ENCODE data around the gene LRMDA.
A peak's percentile ranks its signal among the peaks of the same experiment; 100 is the strongest.

Gene LRMDA

GRCh38 chr10:76436981-76437380, 1005.6 kb downstream of the LRMDA start:
- no peak for DNase-seq

- no peak for DNase-seq
Observed at GRCh38 chr10:76440426-76440825, 1009.0 kb downstream of the LRMDA start.

DNA sequence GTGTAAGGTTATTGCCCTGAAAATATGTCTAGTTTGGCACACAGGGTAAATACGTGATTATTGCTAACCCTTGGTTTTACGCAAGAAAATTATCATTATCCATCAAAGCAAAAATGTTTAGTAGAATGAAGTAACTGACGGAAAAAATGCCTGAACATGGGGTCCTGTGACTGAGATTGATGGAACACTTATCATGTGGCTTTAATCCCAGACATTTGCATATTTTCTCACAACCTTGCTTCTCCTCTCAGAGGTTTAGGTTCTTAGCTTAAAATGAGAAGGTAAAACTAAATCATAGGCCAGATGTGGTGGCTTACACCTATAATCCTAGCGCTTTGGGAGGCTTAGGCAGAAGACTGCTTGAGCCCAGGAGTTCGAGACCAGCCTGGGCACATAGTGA, 1010.7 kb downstream of the LRMDA start:
- no peak for DNase-seq

- no peak for DNase-seq
Observed at GRCh38 chr10:76444034-76444800, 1012.8 kb downstream of the LRMDA start.

DNA sequence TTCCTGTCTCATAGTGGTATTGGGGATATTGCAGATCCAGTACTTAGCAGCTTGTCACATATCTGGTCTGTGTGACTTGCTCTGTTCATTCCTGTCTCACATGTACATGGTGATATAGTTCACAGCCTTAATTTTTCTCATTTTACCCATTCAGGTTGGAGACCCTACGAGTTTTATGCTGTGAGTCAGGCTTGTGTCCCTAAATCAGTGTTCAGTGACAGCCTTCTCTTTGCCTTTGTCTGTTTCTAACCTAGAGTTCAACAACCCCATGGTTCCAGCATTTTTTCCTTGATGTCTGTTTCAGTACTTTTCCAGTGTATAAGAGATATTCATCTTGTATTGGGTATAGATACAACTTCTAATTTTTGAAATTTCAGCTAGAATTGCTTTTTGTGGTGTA, 1016.2 kb downstream of the LRMDA start:
- no peak for DNase-seq

DNA sequence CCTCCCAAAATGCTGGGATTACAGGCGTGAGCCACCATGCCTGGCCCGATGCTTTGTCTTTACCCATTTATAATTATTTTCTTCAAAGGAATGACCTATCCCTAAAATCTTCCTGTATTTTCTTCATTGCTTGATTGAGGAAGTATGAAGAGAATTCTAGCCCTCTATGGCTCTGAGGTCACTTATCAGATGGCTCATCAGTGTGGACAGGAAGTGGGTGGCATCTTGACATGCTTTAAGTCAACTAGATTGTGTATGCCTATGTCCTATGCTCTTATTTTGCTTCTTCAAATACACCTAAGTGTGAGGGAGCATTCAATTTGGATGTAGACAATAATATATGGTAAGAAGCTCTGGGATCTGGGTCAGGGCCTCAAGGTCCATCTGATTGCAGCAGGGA, 1020.5 kb downstream of the LRMDA start:
- no peak for DNase-seq

DNA sequence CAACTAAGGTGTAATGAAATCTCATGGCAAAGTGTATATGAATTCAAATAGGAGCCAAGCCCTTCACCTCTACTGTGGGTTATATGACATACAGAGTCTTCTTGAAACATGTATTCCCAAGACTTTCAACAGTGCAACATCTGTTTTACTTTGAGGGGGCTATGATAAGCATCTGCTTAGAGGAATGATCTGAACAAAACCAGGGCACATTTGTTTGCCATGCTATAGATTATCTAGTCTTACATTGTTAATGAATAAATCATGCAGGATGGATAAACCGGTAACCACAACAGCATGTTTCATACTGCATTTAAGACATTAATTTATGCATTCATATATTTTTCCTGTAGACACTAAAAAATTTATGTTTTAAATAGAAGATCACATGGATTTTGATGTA, 1021.9 kb downstream of the LRMDA start:
- no peak for DNase-seq

DNA sequence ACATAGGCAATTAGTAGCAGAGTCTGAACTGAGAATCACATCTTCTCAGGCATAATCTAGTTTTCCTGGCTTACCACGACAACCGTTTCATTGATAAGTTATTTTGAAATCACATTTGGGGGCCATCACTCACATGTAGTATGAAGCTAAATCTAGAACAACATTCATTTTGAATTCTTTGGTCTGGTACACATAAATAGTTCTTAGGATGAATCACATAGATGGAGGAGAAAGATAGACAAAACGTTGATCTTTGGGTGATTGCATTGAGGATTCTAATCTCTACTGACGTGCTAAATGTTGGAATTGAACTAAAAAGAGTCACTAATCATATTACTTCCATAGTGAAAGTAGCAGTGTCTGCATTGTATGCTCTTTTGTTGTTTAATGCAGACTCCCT, 1022.6 kb downstream of the LRMDA start:
- no peak for DNase-seq

DNA sequence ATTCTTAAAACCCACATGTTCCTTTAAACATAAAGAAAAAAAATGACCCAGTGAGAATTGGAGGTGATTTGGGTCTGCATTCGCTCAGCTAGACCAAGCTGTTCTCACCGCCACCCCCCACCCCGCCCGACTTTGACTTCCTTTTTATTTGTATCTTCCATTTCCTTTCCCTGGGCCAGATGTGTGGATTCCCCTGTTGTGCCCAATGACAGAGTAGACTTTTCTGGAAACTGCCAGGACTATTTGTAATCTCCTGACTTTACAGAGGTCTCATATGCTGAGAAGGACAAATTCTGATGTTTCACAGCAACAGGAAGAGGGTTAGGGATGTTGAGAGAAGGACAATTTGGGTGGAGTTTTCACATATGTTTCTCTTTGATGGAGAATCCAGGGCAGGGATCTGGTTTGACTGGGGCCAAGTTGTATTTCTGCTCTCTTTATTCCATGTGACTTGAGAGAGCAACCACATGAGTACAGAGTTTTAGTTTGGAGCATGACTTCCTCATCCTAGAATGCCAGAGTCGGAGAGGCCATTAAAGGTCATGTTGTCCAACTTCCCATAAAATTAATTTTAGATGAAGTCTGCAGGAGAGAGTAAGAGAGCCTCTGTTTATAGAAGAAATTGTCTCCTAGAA, 1023.2 kb downstream of the LRMDA start:
- DNase-seq = no peak

- DNase-seq = no peak
Observed at GRCh38 chr10:76456197-76456596, 1024.8 kb downstream of the LRMDA start.

- DNase-seq = peak; percentile 39
Observed at GRCh38 chr10:76459016-76459730, 1027.7 kb downstream of the LRMDA start.

DNA sequence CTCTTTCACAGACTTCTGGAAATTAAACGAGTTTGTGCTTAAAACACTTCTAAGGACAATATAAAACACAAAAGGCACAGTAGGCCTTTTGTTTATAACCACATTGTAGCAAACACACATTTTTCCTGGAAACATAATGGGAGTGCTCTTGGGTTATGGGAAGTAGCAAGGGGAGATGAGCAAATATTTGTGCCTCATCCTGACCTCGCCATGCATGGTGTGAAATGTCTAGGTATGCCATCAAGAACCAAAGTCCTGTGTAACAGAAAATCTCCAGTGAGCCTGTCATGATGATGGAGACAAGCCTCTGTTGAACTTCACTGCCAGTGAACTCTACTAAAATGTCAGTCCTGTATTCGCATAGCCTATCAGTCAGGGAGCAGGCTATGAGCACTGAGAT, 1029.6 kb downstream of the LRMDA start:
- DNase-seq = no peak

DNA sequence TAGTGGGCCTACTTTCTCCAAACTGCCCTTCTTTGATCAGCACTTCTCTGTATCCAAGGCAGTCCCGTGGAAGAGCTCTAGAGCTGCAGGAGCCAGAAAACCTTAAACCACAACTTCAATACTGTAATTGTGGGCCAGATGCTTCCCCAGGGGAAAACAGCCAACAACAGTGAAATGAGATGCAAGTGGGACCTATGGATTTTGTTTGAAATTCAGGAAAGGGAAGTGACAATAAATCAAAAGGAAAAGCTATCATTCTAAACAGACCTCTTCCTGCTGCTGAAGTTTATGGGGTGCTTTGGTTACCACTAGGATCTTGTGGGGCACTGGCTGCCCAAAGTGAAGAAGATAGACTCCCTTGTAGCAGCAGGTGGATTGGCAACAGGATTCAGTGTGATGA, 1031.7 kb downstream of the LRMDA start:
- peak; percentile 46 for DNase-seq

DNA sequence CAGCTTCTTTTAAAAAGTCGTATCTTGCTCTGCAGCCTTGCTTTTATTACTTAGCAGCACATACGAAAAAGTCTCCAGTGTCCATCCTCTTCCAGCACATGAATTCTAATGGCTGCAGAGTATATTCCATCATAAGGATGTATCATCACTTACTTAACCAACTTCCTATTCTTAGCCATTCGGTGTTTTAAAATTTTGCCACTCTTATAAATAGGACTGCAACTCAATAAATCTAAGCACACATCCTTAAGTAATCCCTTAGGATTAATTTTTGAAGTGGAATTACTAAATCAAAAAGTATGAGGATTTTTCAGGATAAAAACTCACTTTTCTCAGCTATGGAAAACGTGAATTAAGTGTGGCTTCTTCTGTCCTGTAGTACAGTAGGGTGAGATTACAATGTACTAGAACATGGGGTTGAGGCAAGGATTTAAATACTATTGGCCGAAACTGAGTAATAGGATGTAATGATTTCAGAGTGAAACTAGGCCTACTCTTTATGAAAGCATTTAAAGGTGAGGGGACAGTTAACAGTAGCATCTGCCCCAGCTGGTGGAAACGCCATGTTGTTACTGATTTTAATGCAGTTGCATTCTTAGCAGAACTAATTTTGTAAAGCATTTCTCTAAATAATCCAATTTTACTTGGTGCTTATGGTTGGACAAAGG, 1035.5 kb downstream of the LRMDA start:
- DNase-seq = no peak

GRCh38 chr10:76469675-76470074, 1038.3 kb downstream of the LRMDA start:
- no peak for DNase-seq

- DNase-seq = no peak
Observed at GRCh38 chr10:76479103-76479790, 1047.8 kb downstream of the LRMDA start.

GRCh38 chr10:76481178-76481577, 1049.8 kb downstream of the LRMDA start:
- no peak for DNase-seq

DNA sequence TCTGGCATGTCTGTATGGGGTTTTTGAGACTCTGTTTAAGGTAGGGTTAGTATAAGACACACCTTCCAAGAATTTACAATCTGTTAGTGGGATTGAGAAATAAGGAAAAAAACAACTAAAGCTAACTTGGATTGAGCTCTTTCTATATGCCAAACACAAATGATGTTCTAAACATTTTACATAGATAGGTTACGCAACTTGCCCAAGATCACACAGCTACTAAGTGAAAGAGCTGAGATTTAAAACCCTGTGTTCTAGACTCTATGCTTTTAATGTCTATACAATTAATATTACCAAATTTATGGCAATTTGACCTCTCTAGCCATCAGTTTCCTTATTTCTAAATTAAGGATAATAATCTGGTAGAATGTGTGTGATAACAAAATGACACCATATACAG, 1056.2 kb downstream of the LRMDA start:
- DNase-seq = no peak

DNA sequence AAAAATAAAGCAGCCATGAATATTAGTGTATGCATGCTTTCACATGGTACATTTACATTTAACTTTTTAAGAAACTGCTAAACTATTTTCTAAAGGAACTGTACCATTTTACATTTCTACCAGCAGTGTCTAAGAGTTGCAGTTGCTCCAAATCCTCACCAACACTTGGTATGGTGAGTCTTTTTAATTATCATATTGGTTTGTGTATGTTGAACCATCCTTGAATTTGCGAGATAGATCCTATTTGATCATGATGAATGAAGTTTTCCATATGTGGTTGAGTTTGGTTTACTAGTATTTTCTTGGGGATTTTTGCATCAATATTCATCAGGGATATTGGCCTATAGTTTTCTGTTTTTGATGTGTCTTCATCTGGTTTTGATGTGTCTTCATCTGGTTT, 1057.2 kb downstream of the LRMDA start:
- DNase-seq = no peak

DNA sequence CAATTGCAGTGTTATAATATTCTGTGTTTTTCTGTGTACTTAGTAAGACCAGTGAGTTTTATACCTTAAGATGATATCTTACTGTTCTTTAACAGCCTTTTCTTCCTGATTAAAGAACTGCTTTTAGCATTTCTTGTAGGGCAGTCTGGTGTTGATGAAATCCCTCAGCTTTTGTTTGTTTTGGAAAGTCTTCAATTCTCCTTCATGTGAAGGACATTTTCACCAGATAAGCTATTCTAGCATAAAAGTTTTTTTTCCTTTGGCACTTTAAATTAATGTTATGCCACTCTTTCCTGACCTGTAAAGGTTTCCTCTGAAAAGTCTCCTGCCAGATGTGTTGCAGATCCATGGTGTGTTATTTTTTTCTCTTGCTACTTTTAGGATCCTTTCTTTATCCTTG, 1059.8 kb downstream of the LRMDA start:
- DNase-seq = no peak

DNA sequence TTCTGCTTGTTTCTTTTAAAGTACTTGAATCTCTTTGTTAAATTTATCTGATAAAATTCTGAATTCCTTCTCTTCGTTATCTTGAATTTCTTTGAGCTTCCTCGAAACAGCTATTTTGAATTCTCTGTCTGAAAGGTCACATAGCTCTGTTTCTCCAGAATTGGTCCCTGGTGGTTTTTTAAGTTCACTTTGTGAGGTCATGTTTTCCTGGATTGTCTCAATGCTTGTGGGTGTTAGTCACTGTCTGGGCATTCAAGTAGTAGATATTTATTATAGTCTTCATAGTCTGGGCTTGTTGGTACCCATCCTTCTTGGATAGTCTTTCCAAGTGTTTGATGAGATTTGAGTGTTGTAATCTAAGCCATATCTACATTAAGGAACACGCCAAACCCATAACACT, 1060.6 kb downstream of the LRMDA start:
- no peak for DNase-seq

DNA sequence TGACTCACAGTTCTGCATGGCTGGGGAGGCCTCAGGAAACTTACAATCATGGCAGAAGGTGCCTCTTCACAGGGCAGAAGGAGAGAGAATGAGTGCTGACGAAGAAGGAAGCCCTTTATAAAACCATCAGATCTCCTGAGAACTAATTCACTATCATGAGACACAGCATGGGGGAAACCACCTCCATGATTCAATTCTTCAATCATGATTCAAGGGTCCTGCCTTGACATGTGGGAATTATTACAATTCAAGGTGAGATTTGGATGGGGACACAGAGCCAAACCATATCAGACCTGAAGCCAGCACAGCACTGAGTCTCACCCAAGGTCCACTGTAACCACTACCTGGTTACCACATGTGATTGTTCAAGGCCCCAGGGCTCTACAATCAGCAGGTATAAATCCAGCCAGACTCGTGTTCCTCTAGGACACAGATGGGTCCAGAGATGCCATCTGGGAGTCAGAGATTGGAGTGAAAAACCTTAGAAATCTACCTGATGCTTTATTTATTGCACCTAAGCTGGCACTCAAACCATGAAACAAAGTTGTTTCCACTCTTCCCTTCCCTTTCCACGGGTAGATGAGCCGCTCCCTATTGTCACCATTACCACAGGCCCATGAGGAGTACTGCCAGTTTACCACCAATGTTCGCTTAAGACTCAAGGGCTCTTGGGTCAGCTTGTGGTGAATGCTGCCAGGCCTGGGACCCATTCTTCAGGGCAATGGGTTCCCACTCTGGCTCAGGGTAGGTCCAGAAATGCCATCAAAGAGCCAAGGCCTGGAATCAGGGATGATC, 1061.5 kb downstream of the LRMDA start:
- no peak for DNase-seq
